Stomach smooth muscle (tissue), 2 donors: ENCODE results near the gene LYPD6.

Source experiments
- H3K27ac ChIP-seq: one replicate; pipeline ENCODE4 v1.7.0; 2013; ENCODE audit warnings: mild to moderate bottlenecking, low read length, inconsistent platforms
- H3K27me3 ChIP-seq, 2 donors: one replicate each; pipeline ENCODE4 v1.7.0; 2013; ENCODE audit warnings: low read length in 2 of 2; ENCODE audit not compliant: insufficient read depth in 2 of 2, control insufficient read depth in 1 of 2
- H3K36me3 ChIP-seq, 2 donors: one replicate each; pipeline ENCODE4 v1.7.0; 2013; ENCODE audit warnings: low read length in 2 of 2; ENCODE audit not compliant: control insufficient read depth in 2 of 2, insufficient read depth in 2 of 2
- H3K4me1 ChIP-seq: one replicate; pipeline ENCODE4 v1.7.0; 2013; ENCODE audit warnings: low read length; ENCODE audit not compliant: control insufficient read depth, insufficient read depth
- H3K4me3 ChIP-seq, 2 donors: one replicate each; pipeline ENCODE4 v1.7.0; 2013; ENCODE audit warnings: low read length in 2 of 2
- H3K9ac ChIP-seq, 2 donors: one replicate each; pipeline ENCODE4 v1.7.0; 2013; ENCODE audit warnings: low read length in 2 of 2, mild to moderate bottlenecking in 1 of 2
- H3K9me3 ChIP-seq, 2 donors: one replicate each; pipeline ENCODE4 v1.7.0; 2013; ENCODE audit warnings: low read length in 2 of 2; ENCODE audit not compliant: control insufficient read depth in 2 of 2
- donor health status: healthy.
- donor health status: Pancreatic carcinoma.

Gene LYPD6

DNA sequence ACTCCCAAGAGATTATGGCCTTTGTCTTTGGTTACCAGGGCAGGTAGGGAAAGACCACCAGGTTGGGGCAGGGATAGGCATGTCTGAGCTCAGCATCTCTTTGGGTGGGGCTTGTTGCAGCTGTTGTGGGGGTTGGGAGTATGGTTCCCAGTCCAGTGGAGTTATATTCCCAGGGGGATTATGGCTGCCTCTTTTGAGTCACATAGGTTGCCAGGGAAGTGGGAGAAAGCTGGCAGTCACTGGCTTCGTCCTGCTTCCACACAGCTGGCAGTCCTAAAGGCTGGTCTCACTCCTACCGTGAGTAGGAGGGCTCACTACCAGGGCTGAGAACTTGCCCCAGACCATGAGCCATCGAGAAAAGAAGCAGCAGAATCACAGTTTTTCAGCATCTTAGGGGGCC lies 79.1 kb downstream of the LYPD6 start:
- no peak overlapping the region for H3K27ac ChIP-seq
- no peaks in the 10 kb centered on the region for H3K36me3 ChIP-seq
- H3K4me3 ChIP-seq = no peak overlapping the region
- no peaks in the 10 kb centered on the region for H3K27me3 ChIP-seq
- no peaks in the 10 kb centered on the region for H3K9me3 ChIP-seq
- H3K4me1 ChIP-seq = no peaks in the 10 kb centered on the region
- H3K9ac ChIP-seq = no peak overlapping the region

DNA sequence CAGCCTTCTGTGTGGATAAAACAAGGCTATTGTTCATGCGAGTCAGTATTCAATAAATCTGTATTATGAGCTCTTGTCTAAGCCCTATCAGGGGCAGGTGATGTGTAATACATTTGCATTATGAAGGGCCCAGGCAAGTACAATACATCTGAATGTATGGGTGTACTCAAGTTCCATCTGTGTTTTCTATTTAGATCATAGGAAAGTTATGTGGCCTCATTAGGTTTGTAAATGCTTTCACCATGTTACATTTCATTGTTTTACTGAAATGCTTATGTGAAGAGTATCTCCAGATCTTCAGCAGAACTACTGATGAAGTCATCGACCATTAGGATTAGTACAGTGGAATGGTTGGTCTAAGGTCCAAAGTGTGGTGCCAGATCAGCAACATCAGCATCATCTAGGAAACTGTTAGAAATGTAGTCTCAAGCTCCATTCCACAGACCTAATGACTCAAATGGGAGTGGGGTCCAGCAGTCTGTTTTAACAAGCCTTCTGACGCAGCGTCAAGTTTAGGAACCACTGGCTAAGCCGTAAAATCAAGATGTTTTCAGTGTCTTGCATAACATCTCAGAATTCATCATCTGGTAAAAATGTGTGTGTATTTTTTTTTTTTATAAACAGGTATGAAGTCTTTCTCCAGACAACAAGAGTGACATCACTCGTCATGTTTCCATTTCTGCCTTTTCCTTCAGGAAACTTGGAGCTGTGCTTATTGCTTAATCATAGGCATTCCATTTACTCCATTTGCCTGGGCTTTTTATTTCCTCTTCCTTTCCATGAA lies 80.5 kb downstream of the LYPD6 start:
- H3K9me3 ChIP-seq = no peaks in the 10 kb centered on the region
- H3K4me3 ChIP-seq = no peak overlapping the region
- H3K9ac ChIP-seq = no peak overlapping the region
- no peaks in the 10 kb centered on the region for H3K27me3 ChIP-seq
- H3K36me3 ChIP-seq = no peaks in the 10 kb centered on the region
- no peak overlapping the region for H3K27ac ChIP-seq
- no peaks in the 10 kb centered on the region for H3K4me1 ChIP-seq

DNA sequence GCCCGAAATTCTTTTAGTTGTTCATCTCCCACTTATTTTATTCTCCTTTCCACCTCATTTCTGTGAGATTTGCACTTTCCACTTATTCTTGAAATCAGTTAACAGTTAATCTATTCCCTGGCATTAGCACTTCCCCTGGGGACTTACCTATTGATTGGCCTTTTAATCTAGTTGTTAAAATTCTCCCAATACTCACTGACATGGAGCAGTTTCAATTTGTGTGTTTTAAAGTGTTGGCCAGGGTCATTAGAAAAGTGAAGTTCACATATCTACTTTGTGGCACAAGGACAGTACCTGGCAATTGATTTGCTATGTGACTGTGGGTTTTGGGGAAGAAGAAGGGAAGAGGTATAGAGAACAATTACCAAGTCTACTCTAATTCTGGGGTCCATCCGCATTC lies 83.1 kb downstream of the LYPD6 start:
- Histone ChIP-seq H3K27ac (no peak overlapping the region), H3K27me3 (no peaks in the 10 kb centered on the region), H3K9me3 (no peaks in the 10 kb centered on the region), H3K36me3 (no peaks in the 10 kb centered on the region), H3K4me3 (no peak overlapping the region), H3K4me1 (no peaks in the 10 kb centered on the region), H3K9ac (no peak overlapping the region)

DNA sequence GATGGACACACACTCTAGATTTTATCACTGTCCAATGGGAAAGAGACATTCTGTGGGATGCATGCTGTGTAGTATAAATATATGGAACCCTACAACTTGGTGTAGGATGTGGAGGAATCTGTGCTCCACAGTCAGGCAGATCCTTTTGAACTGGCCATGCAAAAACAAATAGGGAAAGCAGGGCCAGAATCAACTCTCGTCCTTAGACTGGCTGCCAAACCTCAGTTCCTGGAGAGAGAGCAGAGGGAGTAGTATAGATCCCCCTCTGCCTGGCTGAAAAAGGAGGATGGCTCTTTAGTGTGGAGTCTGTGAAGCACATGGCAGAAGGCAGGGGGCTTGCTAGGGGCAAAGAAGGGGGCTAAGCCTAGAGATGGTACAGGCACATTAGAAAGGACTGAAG lies 84.7 kb downstream of the LYPD6 start:
- H3K4me1 ChIP-seq = no peaks in the 10 kb centered on the region
- H3K9ac ChIP-seq = no peak overlapping the region
- H3K9me3 ChIP-seq = no peaks in the 10 kb centered on the region
- no peak overlapping the region for H3K27ac ChIP-seq
- H3K36me3 ChIP-seq = no peaks in the 10 kb centered on the region
- no peak overlapping the region for H3K4me3 ChIP-seq
- no peaks in the 10 kb centered on the region for H3K27me3 ChIP-seq

DNA sequence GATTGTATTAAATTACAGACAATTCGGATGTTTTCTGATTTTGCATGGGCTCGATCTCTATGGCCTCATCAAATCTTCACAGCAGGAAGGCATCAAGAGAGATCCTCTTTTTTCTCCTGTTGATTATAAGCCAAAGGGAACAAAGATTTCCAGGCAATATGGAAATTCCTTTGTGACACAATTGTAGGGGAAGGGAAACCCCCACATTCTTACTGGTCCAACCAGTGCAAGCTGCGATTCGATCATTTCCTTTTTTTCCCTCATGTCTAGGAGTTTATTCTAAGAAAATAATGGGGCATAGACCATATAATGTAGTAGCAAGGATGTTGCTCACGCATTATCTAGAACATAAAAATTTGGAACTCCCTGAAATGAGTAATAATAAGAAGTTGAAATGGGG lies 87.7 kb downstream of the LYPD6 start:
- H3K36me3 ChIP-seq = no peaks in the 10 kb centered on the region
- no peak overlapping the region for H3K9ac ChIP-seq
- H3K9me3 ChIP-seq = no peaks in the 10 kb centered on the region
- H3K27me3 ChIP-seq = no peaks in the 10 kb centered on the region
- H3K27ac ChIP-seq = no peak overlapping the region
- H3K4me3 ChIP-seq = no peak overlapping the region
- no peaks in the 10 kb centered on the region for H3K4me1 ChIP-seq

DNA sequence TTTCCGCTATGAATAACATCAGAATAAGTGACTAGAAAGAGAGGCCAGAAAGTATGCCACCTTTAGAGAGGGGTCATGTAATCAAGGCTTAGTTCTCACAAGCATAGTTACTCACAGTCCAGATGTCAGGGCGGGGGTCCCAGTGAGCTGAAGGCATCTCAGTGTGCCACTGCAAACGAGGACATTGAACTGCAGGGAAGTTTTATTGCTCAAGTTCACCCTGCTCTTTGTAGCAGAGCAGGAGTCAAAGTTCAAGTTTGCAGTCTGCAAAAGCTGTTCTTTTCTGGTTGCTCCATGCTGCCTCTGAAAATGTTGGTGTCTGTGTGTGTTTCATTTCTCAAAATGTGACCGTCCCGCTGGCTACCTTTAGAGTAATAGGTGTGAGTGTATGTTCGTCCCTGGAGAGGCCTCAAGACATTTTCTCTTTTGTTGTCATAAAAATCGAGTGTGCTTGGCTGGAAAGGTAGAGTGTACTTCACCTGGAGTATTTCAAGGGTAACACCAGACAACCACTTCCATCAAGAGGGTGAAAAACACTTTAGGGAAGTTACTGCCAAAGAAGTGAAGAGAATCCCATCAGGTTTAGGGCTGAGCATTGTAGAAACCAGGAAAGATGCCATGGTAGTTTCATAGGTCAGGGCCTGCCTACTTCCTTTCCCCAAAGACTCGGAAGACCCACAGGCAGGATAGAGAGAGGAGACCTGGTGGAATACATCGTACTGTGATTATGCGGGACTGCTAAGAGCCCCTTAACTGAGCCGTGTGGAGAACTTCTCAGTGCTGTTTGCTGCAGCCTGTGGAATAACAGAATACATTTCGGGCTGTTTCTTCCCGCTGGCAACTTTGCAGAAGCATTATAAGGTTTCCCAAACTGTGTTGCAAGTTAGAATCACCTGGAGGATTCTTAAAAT lies 89.9 kb downstream of the LYPD6 start:
- Histone ChIP-seq H3K4me3 (no peak overlapping the region), H3K27me3 (no peaks in the 10 kb centered on the region), H3K9ac (no peak overlapping the region), H3K36me3 (no peaks in the 10 kb centered on the region), H3K9me3 (no peaks in the 10 kb centered on the region), H3K4me1 (no peaks in the 10 kb centered on the region), H3K27ac (no peak overlapping the region)

DNA sequence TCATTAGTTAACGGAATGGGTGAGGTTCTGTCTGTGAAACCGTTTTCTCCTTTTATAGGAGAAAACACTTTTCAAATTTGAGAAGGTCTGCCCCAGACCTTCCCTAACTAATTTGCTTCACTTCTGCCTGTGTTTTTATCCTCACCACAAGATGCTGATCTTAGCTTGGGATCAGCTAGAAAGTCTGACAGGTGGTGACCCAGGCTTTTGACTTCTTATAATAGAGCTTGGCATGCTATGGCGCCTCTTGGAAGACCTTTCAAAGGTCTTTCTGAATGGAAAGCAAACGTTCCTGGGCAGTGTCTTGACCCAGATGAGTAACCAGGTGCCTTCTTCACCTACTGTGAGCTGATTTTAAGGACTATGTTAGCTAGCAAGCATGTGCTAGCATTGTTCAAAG lies 91.4 kb downstream of the LYPD6 start:
- Histone ChIP-seq H3K36me3 (no peaks in the 10 kb centered on the region), H3K4me1 (no peaks in the 10 kb centered on the region), H3K27ac (no peak overlapping the region), H3K27me3 (no peaks in the 10 kb centered on the region), H3K9ac (no peak overlapping the region), H3K4me3 (no peak overlapping the region), H3K9me3 (no peaks in the 10 kb centered on the region)

DNA sequence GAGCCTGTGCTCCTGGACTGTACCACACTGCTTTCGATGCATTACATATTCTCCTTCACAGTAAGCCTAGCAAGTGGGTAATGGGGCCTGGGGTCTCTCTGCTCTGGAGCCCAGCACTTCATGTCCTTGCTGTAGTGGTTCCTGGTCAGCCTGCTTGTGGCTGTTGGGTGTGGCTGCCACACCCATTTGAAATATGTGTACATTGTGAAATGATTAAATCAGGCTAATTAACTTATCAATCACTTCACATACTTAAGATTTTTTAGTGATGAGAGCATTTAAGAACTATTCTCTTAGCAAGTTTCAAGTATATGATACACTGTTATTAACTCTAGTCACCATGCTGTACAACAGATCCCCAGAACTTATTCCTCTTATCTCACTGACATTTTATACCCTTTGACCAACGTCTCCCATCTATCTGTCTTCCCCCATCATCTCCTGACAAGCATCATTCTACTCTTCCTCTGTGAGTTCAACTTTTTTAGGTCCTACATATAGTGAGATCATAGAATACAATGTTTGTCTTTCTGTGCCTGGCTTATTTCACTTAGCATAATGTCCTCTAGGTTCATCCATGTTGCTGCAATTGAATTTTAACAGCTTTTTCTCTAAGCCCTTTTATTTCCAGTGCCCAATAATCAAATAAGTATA lies 92.1 kb downstream of the LYPD6 start:
- Histone ChIP-seq H3K9ac (no peak overlapping the region), H3K9me3 (no peaks in the 10 kb centered on the region), H3K36me3 (no peaks in the 10 kb centered on the region), H3K27ac (no peak overlapping the region), H3K4me1 (no peaks in the 10 kb centered on the region), H3K27me3 (no peaks in the 10 kb centered on the region), H3K4me3 (no peak overlapping the region)

DNA sequence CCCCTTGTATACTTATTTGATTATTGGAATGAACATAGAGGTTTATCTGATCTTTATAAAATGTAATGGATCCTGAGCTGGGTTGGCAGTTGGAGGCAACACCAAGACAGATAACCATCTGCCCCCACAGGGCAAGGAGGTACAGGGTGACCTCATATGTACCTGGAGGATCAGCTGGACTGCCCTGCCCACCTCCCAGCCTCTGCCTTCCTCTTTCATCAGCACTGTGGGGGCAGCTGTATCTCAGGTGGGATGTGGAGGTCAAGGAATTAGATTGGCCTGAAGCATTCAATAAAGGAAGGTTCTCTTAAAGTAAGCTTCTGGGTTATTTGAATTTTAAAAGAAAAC lies 92.6 kb downstream of the LYPD6 start:
- H3K9me3 ChIP-seq = no peaks in the 10 kb centered on the region
- no peaks in the 10 kb centered on the region for H3K27me3 ChIP-seq
- H3K4me1 ChIP-seq = no peaks in the 10 kb centered on the region
- H3K9ac ChIP-seq = no peak overlapping the region
- no peak overlapping the region for H3K27ac ChIP-seq
- no peak overlapping the region for H3K4me3 ChIP-seq
- no peaks in the 10 kb centered on the region for H3K36me3 ChIP-seq

DNA sequence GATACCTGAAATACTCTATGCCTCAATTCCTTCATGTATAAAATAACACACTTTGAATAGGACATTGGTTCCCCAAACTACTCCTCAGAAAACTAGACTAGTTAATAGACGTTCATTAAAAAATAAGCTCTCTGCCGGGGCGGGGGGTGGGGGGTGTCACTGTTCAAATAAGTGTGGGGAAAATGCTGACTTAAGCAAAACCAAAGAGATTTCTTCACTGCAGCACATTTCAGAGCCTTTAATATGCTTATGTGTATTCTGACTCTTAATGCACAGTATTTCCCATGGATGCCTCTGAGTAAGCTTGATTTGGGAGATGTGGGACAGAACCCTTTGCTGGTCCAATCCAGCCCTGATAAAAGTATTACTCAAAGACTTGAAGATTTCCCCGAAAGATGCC lies 93.2 kb downstream of the LYPD6 start:
- H3K27me3 ChIP-seq = no peaks in the 10 kb centered on the region
- no peak overlapping the region for H3K9ac ChIP-seq
- no peaks in the 10 kb centered on the region for H3K36me3 ChIP-seq
- no peaks in the 10 kb centered on the region for H3K9me3 ChIP-seq
- H3K4me1 ChIP-seq = no peaks in the 10 kb centered on the region
- no peak overlapping the region for H3K4me3 ChIP-seq
- no peak overlapping the region for H3K27ac ChIP-seq
